RKO (cell line): ENCODE data around the gene SLBP.
A peak's percentile ranks its signal among the peaks of the same experiment; 100 is the strongest.

Experiments
- DNase-seq: peaks from one replicate; pipeline ENCODE4 v3.0.0-alpha.2; 2016; ENCODE audit warnings: low spot score

SLBP gene

DNA sequence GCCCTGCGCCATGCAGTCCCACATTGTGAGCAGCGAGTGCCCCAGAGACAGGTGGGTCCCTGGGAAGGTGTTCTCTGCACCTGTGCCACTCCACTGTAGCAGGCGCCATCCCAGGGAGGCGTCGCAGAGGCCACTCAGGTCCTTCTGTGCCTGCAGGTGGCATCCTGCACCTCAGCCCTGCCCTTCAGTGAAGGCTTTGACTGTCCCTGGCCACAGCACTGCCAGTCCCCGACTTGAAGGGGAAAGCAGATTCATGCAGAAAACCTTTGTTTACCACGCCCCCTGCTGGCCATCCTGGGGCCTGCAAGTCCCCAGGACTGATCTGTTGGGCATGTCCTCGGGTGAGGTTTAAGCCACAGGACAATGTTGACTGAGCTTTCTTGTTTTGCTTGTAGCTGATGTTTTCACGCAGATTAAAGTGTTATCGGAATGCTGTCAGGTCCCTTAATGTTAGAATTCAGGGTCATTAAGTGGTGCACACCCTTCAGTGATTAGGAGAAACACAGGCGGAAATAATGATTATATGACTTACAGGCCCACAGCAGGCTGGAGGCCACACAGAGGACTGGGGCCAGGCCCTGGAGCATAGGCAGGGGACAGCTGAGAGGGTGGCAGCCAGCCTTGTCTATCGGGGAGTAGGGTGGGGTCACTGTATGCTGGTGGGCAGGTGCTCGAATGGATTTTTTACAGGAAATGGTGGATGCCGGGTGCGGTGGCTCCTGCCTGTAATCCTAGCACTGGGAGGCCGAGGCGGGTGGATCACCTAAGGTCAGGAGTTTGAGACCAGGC is 14.2 kb upstream of the SLBP start:
- peak; percentile 78 for DNase-seq

GRCh38 chr4:1725521-1725920 is 13.4 kb upstream of the SLBP start:
- no peak for DNase-seq

GRCh38 chr4:1723131-1723801 is 11.1 kb upstream of the SLBP start:
- DNase-seq, result no peak

GRCh38 chr4:1722551-1723118 is 10.5 kb upstream of the SLBP start:
- peak; percentile 71 for DNase-seq

DNA sequence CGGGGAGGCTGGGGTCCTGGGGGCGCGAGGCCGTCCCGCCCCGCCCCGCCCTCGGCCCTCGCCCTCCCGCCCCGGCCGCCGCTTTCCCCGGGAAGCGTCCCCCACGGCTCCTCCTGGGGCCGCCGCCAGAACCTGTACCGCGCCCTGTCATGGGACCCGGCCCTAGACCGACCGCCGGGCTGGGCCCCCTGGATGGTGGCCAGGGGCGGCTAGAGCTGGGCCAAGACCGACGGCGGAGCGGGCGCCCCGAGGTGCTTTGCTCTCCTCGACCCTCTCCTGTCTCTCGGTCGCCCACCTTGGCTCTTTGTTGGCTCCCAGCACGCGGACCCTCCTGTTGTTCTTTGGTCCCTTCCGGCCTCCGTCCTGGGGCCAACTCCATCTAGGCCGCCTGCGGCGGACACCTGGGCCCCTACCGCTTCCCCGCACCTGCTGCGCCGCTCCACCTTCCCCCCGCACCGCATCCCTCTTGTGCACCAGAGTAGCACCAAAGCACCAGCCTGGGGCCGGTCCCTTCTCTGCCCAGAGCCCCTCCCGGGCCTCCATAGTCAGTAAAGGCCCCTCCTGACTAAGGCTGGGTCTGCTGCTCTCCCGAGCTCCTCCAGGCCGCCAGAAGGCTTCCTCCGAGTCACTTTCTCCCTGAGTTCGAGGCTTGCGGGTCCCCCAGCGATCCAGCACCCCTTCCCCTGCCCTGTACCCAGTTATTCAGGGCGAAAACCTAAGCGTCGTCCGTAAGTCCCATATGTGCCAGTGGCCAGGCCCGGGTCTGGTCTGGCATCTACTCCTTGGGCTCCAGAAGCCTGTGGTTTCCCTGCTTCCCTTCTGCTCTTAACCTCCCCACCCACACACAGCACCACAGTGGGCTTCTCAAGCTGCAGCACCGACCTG is 9.8 kb upstream of the SLBP start:
- no peak for DNase-seq

DNA sequence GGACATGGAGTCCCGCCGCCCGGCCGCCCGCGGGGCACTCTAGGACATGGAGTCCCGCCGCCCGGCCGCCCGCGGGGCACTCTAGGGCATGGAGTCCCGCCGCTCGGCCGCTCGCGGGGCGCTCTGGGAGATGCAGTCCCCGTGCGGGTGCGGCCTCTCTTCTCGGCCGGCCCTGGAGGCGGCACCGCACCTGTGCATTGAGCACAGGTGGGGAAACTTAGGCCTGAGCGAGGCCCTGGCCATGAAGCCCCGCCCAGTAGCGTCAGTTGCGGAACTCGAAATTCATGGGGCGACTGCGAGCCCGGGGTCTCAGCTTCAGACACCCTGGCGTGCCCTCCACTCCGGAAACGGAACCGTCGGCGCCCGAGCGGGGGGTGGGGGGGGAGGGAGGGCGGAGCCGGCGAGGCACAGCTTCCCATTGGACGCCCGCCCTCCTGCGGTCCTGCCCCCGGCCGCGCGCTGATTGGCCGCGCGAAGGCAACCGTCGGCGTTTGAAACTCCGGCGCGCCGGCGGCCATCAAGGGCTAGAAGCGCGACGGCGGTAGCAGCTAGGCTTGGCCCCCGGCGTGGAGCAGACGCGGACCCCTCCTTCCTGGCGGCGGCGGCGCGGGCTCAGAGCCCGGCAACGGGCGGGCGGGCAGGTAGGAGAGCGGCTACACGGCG is 9.0 kb upstream of the SLBP start, which contains the start of the genes TACC3 and TMEM129:
Gene TACC3, plus strand, starts transcription at position 519 of the 663 bp plus-strand sequence. CDS start 1,901 bp downstream, outside the sequence.
Gene TMEM129, minus strand, starts transcription at position 321 of the 663 bp plus-strand sequence. CDS start 486 bp downstream, outside the sequence.
- peak; percentile 92 for DNase-seq

DNA sequence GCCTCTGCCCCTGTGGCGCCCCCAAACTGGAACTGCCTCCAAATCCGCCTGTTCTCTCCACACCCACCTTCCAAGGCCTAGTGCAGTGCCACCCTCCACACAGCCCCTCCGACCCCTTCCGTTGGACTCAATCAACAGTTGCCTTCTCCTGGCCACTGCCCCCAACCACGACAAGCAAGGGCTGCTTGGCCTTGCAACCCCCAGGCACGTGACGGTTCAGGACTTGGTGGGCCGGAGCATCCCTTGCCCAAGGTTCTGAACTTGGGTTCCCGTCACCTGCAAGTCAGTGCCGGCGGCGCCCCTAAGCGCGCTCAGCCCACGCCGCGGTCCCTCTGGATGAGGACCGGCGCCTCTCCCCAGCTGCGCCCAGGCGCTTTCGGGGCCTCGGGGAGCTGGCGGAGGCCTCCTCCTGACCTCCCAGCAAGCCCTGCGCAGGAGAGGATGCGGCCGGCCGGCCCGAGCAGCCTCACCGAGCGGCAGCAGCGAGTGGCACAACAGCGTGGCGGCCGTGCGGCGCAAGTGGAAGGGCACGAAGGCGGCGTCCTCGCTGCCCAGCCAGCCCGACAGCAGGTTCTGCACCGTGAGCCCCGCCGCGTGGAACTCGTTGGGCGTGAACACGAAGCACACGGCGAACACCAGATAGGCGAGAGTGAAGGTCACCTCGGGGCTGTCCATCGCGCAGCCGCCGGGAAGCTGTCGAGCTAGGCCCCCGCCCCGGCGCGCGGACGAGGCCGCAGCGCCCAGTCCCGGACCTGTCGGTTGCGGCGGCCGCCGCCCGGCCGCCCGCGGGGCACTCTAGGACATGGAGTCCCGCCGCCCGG is 8.3 kb upstream of the SLBP start:
- DNase-seq, result peak; percentile 60

GRCh38 chr4:1718095-1718850 is 6.2 kb upstream of the SLBP start:
- DNase-seq, result no peak

- no peak for DNase-seq
Measured at GRCh38 chr4:1717129-1718094, 5.3 kb upstream of the SLBP start.

DNA sequence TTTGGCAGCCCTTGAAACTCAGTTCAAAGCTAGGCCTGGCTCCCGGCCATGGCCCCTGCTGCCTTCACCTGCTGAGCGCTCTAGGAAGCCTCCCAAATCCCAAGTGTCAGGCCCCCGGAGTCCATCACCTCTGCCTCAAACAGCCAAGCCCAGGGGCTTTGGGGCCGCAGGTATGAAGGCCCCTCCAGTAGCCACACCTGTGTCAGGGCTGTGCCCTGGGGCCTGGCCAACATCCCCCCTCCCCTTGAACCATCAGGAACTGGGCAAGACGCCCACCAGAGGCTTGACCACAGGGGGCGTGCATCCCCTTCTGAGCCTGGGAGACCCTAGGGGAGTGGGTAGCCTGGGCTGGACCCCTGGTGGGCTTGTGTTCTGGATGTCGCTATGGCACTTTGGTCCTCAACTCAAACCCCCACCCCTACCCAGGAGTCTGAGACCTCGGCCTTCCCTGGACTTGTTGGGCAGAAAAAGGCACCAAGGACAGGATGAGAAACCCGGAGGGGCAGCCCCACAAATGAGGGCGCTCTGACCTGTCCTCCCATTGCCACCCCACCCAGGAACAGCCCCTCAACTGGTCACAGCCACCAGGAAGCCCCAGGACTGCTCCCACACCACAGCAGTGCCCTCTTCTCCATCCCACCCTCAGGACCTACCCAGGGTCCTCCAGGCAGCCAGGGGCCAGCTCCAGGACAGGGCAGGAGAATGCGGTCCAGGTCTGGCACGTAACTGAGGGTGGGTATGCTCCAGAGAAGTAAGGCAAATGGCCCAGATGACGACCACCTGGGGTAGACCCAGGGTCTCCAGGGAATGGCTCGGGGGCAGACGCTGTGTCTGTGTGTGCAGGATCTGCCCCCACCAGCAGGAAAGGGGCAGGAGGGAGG is 4.2 kb upstream of the SLBP start:
- no peak for DNase-seq

DNA sequence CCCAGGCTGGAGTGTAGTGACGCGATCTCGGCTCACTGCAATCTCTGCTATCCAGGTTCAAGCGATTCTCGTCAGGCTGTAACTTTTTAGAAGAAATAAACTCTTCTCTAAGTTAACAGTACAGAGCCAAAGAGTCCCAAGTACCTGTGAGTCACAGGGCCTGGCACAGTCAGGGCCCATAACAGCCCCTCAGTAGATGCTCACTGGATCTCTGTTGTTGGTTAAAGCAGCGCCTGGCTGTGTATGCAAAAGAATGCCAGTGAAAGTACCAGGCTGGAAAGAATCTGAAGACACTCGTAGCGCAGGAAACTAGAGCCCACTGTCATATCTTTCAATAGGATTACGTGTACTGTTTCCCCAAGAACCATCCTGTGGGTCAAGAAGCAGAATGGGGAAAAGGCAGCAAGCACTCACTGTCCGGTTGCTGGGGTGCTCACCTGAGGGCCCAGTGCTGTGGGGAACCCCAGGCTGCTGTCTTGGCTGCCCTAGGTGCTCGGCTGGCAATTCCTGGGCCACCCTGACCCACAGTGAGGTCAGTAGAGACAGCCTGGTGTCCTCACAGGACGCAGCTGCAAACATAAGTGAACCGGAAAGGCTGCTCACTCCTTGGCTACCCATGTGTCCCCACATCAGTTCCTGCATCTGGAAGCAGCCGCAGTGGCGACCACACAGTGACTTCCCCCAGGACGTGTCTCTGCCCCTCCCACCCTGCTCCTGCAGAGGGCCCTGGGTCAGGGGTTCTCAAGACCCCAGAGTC is 3.1 kb upstream of the SLBP start:
- peak; percentile 38 for DNase-seq

- peak; percentile 53 for DNase-seq
Measured at GRCh38 chr4:1714303-1715001, 2.3 kb upstream of the SLBP start.

- no peak for DNase-seq
Measured at GRCh38 chr4:1713003-1713851, 1.1 kb upstream of the SLBP start.

DNA sequence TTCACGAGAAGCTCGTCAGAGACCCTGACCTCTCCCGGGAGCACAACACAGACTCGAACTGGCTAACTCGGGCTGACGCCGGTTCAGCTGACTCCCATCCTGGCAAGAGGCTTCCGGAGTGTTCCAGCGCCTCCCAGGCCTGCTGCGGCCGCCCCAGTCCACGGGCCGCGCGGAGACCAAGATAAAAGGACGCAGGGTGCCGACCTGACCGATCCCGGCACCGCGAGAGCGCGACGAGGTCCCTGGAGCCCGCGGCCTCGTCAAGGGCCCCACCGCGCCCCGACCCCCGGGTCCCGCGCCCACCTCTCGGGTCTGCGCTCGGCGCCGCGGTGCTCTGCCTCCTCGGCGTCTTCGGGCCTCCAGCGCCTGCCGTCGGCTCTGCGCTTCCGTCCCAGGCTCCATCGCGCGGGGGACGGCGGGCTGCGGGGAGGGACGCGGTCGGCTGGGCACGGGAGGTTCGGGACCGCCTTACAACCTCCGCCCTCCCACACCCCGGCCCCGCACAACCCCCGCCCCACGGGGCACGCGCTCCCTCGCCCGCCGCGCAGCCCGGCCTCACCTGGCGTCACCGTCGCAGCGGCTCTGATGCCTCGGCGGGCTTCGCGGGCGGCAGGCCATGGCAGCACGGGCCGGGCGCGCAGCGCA is 426 bp downstream of the SLBP start:
- peak; percentile 68 for DNase-seq
